ENCODE data around the gene ZNF678. TPM values are rescaled to one million over a fixed set of nuclear protein-coding genes. Genes with fewer than 3 reads are reported as not detected.
A peak's percentile ranks its signal among the peaks of the same experiment; 100 is the strongest.

The ZNF678 gene
- total and polyA plus RNA-seq, 7 donors, result 1.2 to 5.0 (median 3.0) TPM

GRCh38 chr1:227568593-227568992 is 5.2 kb downstream of the ZNF678 start:
- intact Hi-C loops (cut with DNase I), result no loop called here
- no peak overlapping the region for H3K4me3 ChIP-seq
- no peak overlapping the region for H3K27ac ChIP-seq
- no peaks in the 10 kb centered on the region for H3K36me3 ChIP-seq (ENCODE audit: insufficient read depth in 1 of 2, low read depth in 1 of 2)
- 93% methylated on average over 3 of the region's 3 CpGs for WGBS, 3 donors
- H3K4me1 ChIP-seq, result peaks cover 9% of the 10 kb centered on the region
- TF ChIP-seq CTCF (IDR thresholded peaks at IDR 0.05), result no peak
- no peak for DNase-seq
- H3K27me3 ChIP-seq (ENCODE audit: insufficient read depth in 3 of 3, low read length in 2 of 3), result no peaks in the 10 kb centered on the region
- H3K9me3 ChIP-seq, result no peaks in the 10 kb centered on the region
- ATAC-seq, result no peak

- ATAC-seq, result peak in 1 of 4 donors; percentile 26
- no peak overlapping the region for H3K27ac ChIP-seq
Observed at GRCh38 chr1:227572752-227573151, 9.4 kb downstream of the ZNF678 start.

GRCh38 chr1:227574926-227575325 is 11.6 kb downstream of the ZNF678 start:
- Histone ChIP-seq H3K27ac (no peak overlapping the region), H3K4me1 (peaks cover 6% of the 10 kb centered on the region), H3K27me3 (ENCODE audit: insufficient read depth in 3 of 3, low read length in 2 of 3) (no peaks in the 10 kb centered on the region), H3K36me3 (ENCODE audit: insufficient read depth in 1 of 2, low read depth in 1 of 2) (no peaks in the 10 kb centered on the region), H3K4me3 (no peak overlapping the region), H3K9me3 (peaks cover 6% of the 10 kb centered on the region)
- intact Hi-C loops (cut with DNase I), result no loop called here
- ATAC-seq (no peak), DNase-seq (no peak)
- WGBS, 3 donors, result 100% methylated on average over 1 of the region's 1 CpG
- TF ChIP-seq CTCF (IDR thresholded peaks at IDR 0.05), result no peak

More at GRCh38 chr1:227572752-227573151, 9.4 kb downstream of the ZNF678 start:
- DNase-seq, result no peak
- 41 to 58% (median 46%) methylated on average over 7 of the region's 7 CpGs for WGBS, 3 donors
- H3K4me1 ChIP-seq, result peaks cover 6% of the 10 kb centered on the region
- H3K27me3 ChIP-seq (ENCODE audit: insufficient read depth in 3 of 3, low read length in 2 of 3), result no peaks in the 10 kb centered on the region
- intact Hi-C loops (cut with DNase I), result no loop called here
- no peak overlapping the region for H3K4me3 ChIP-seq
- peaks cover 6% of the 10 kb centered on the region for H3K9me3 ChIP-seq
- no peaks in the 10 kb centered on the region for H3K36me3 ChIP-seq (ENCODE audit: insufficient read depth in 1 of 2, low read depth in 1 of 2)
- TF ChIP-seq CTCF (IDR thresholded peaks at IDR 0.05), result no peak

- H3K4me1 ChIP-seq, result peaks cover 6% of the 10 kb centered on the region
- DNase-seq (no peak), ATAC-seq (no peak)
- H3K9me3 ChIP-seq, result peaks cover 6% of the 10 kb centered on the region
- H3K36me3 ChIP-seq (ENCODE audit: insufficient read depth in 1 of 2, low read depth in 1 of 2), result no peaks in the 10 kb centered on the region
- H3K27ac ChIP-seq, result no peak overlapping the region
- TF ChIP-seq CTCF (IDR thresholded peaks at IDR 0.05), result no peak
- intact Hi-C loops (cut with DNase I), result no loop called here
- no peak overlapping the region for H3K4me3 ChIP-seq
- no peaks in the 10 kb centered on the region for H3K27me3 ChIP-seq (ENCODE audit: insufficient read depth in 3 of 3, low read length in 2 of 3)
Observed at GRCh38 chr1:227576189-227576588, 12.8 kb downstream of the ZNF678 start.

- Histone ChIP-seq H3K4me1 (peaks cover 6% of the 10 kb centered on the region), H3K27ac (no peak overlapping the region), H3K4me3 (no peak overlapping the region), H3K36me3 (ENCODE audit: insufficient read depth in 1 of 2, low read depth in 1 of 2) (no peaks in the 10 kb centered on the region), H3K27me3 (ENCODE audit: insufficient read depth in 3 of 3, low read length in 2 of 3) (no peaks in the 10 kb centered on the region), H3K9me3 (peaks cover 6% of the 10 kb centered on the region)
- no peak for ATAC-seq
- intact Hi-C loops (cut with DNase I), result no loop called here
- TF ChIP-seq CTCF (IDR thresholded peaks at IDR 0.05), result no peak
- DNase-seq, result no peak
Observed at GRCh38 chr1:227577500-227577899, 14.1 kb downstream of the ZNF678 start.
